A549 (cell line): ENCODE results near the gene CTIF. TPM values are rescaled to one million over a fixed set of nuclear protein-coding genes. Genes with fewer than 3 reads are reported as not detected.

Experiments
- ATAC-seq, 2 experiments: fragments of 200-7000 bp in 1 of 2; fragments of >200 bp in 1 of 2; cut with Nextera tagmentation in 1 of 2; cut with Tn5 transposase in 1 of 2; 3 replicates each; pipeline versions ENCODE4 v1.8.0 to v1.9.1; 2018 to 2020; ENCODE audit warnings: mild to moderate bottlenecking in 1 of 2, moderate library complexity in 1 of 2
- CTCF ChIA-PET: fragments of 300-600 bp; sonication (Branson Sonifier 250); formaldehyde crosslinking; extraction: SDS; loops from one replicate; lab custom pipeline; 2021; ENCODE audit warnings: antibody characterized with exemption, inconsistent platforms; lab: Yijun Ruan, JAX
- POLR2A ChIA-PET: fragments of 350-600 bp; formaldehyde crosslinking; extraction: SDS; loops from one replicate; lab custom pipeline; 2021; ENCODE audit warnings: antibody characterized with exemption, inconsistent platforms; lab: Yijun Ruan, JAX
- DNase-seq, 2 experiments: peaks; one replicate each; pipeline versions ENCODE4 v3.0.0 to v3.0.0-alpha.2; 2011 to 2016; ENCODE audit warnings: low read depth in 1 of 2, low spot score in 1 of 2
- FAIRE-seq: peaks from 2 replicates; lab custom pipeline; 2011; peaks lifted over from hg19 to GRCh38; lab: Jason Lieb, UNC
- H3K27ac ChIP-seq, 2 experiments: fragments of >200 bp; sonication (Bioruptor Twin); formaldehyde crosslinking; 3 replicates each; pipeline ENCODE4 v1.5.1; 2016 to 2017
- H3K4me1 ChIP-seq: fragments of >200 bp; sonication (Bioruptor Twin); formaldehyde crosslinking; 3 replicates; pipeline ENCODE4 v1.6.1; 2016
- H3K4me2 ChIP-seq: fragments of >200 bp; sonication (Bioruptor Twin); formaldehyde crosslinking; 3 replicates; pipeline ENCODE4 v1.6.1; 2016
- H3K4me3 ChIP-seq: fragments of >200 bp; sonication (Bioruptor Twin); formaldehyde crosslinking; 3 replicates; pipeline ENCODE4 v1.5.1; 2016
- H3K9me3 ChIP-seq: fragments of >200 bp; sonication (Bioruptor Twin); formaldehyde crosslinking; 3 replicates; pipeline ENCODE4 v1.6.1; 2016
- CBX2 ChIP-seq: fragments of 200-600 bp; sonication (generic); IDR thresholded peaks from 2 replicates; pipeline ENCODE4 v1.6.1; 2016; ENCODE audit warnings: low read depth, mild to moderate bottlenecking, borderline replicate concordance
- CHD4 ChIP-seq: fragments of 200-600 bp; sonication (generic); IDR thresholded peaks from 2 replicates; pipeline ENCODE4 v1.6.1; 2016; ENCODE audit warnings: antibody characterized with exemption, mild to moderate bottlenecking, borderline replicate concordance
- HEYL ChIP-seq: fragments of 250-450 bp; sonication (Bioruptor Pico); IDR thresholded peaks from 2 replicates; pipeline ENCODE4 v1.8.0; 2021; ENCODE audit warnings: mild to moderate bottlenecking, moderate library complexity
- HOXB5 ChIP-seq: fragments of 250-450 bp; sonication (Bioruptor Pico); IDR thresholded peaks from 2 replicates; pipeline ENCODE4 v1.5.0; 2020; ENCODE audit warnings: mild to moderate bottlenecking, moderate library complexity
- JUNB ChIP-seq: fragments of >200 bp; sonication (Bioruptor Twin); formaldehyde crosslinking; IDR thresholded peaks from 2 replicates; pipeline ENCODE4 v1.6.1; 2016
- KDM5A ChIP-seq: fragments of 200-600 bp; sonication (generic); IDR thresholded peaks from 2 replicates; pipeline ENCODE4 v1.6.1; 2016; ENCODE audit warnings: antibody characterized with exemption, mild to moderate bottlenecking
- MAFK ChIP-seq: fragments of 450-650 bp; IDR thresholded peaks from 2 replicates; pipeline ENCODE4 v1.6.1; 2014; ENCODE audit not compliant: partially characterized antibody
- PHF8 ChIP-seq: fragments of 200-600 bp; sonication (generic); IDR thresholded peaks from 2 replicates; pipeline ENCODE4 v1.6.1; 2016; ENCODE audit warnings: low read depth, mild to moderate bottlenecking, antibody characterized with exemption, moderate library complexity, borderline replicate concordance
- POLR2AphosphoS2 ChIP-seq: conservative IDR thresholded peaks from 2 replicates; pipeline ENCODE4 v1.6.1; 2012; ENCODE audit warnings: low read length, improper control_type of control experiment, inconsistent platforms
- RAD21 ChIP-seq, 2 experiments: fragments of >200 bp in 1 of 2; sonication (Bioruptor Twin) in 1 of 2; formaldehyde crosslinking in 1 of 2; IDR thresholded peaks in 1 of 2; conservative IDR thresholded peaks in 1 of 2; 2 replicates in 1 of 2; 3 replicates in 1 of 2; pipeline ENCODE4 v1.6.1; 2012 to 2018; ENCODE audit warnings: inconsistent platforms in 1 of 2
- REST ChIP-seq: fragments of 200-600 bp; sonication (generic); IDR thresholded peaks from 2 replicates; pipeline ENCODE4 v1.6.1; 2016; ENCODE audit warnings: antibody characterized with exemption, mild to moderate bottlenecking, moderate library complexity
- SMC3 ChIP-seq: fragments of >200 bp; sonication (Bioruptor Twin); formaldehyde crosslinking; IDR thresholded peaks from 3 replicates; pipeline ENCODE4 v1.6.1; 2018; ENCODE audit warnings: inconsistent platforms
- ZC3H11A ChIP-seq: fragments of 450-650 bp; IDR thresholded peaks from 2 replicates; pipeline ENCODE4 v1.6.1; 2014; ENCODE audit warnings: antibody characterized with exemption, mild to moderate bottlenecking
- ZFP36 ChIP-seq: fragments of 450-650 bp; IDR thresholded peaks from 2 replicates; pipeline ENCODE4 v1.6.1; 2014; ENCODE audit warnings: borderline replicate concordance; ENCODE audit not compliant: partially characterized antibody
- WGBS: methylation state at CpG from one replicate; pipeline ENCODE4 v1.1.6; 2017; ENCODE audit errors: missing lambda C conversion rate; 5-methylcytosine and 5-hydroxymethylcytosine counted together
- polyA plus RNA-seq, 4 experiments: library from polyadenylated mRNA; depleted of rRNA in 3 of 4; stranded (reverse); fragments of >200 nt; fragmentation: RNase III in 1 of 4; extraction: RNeasy Plus Mini Kit Qiagen cat#74134 plus additional on column Dnase treatment in 1 of 4; gene quantifications; 2 replicates in 3 of 4; 3 replicates in 1 of 4; pipeline ENCODE4 v1.2.3, GENCODE V29; 2011 to 2017
- TF ChIP-seq, protein P1 (sequence below): fragments of >200 bp; sonication (Bioruptor Twin); formaldehyde crosslinking; IDR thresholded peaks from 3 replicates; pipeline ENCODE4 v1.5.1; 2016
- TF ChIP-seq, protein P2 (sequence below): IDR thresholded peaks from 2 replicates; pipeline ENCODE4 v1.6.1; 2012

Gene CTIF
- polyA plus RNA-seq, 2 of the 4 experiments (the other 2 are of a cell fraction), result 17.0 to 24.7 TPM

DNA sequence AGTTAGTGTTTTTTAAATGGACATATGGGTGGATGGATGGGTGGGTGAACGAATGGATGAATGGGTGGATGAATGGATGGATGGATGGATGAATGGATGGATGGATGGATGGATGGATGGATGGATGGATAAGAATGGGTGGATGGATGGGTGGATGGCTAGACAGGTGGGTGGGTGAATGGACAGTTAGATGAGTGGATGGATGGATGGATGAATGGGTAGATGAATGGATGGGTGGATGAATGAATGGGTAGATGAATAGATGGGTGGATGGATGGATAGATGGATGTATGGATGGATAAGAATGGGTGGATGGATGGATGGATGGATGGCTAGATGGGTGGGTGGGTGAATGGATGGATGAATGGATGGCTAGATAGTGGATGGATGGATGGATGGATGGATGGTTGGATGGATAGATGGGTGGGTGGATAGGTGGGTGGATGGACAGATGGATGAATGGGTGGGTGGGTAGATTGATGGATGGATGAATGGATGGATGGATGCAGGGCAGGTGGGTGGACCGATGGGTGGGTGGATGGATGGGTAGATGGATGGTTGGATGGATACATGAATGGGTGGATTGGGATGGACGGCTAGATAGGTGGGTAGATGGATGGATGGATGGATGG, 64.0 kb downstream of the CTIF start:
- CTCF ChIA-PET, result interaction anchor here (1.0 to 3.2 kb wide), 2 partner anchors 127 kb away, joined by 3 to 16 read pairs; no protein-coding TSS in a partner anchor
- Histone ChIP-seq H3K4me3 (no peak overlapping the region), H3K4me1 (peaks cover 7% of the 10 kb centered on the region; the same call in 1 of the 3 replicates), H3K9me3 (no peaks in the 10 kb centered on the region), H3K4me2 (no peak overlapping the region), H3K27ac (no peak overlapping the region)
- 64% methylated on average over 3 of the region's 3 CpGs for WGBS
- POLR2A ChIA-PET, result no interaction called here
- ATAC-seq (no peak), FAIRE-seq (no peak), DNase-seq (no peak)
- TF ChIP-seq SMC3 (no peak), POLR2AphosphoS2 (no peak), KDM5A (no peak)

DNA sequence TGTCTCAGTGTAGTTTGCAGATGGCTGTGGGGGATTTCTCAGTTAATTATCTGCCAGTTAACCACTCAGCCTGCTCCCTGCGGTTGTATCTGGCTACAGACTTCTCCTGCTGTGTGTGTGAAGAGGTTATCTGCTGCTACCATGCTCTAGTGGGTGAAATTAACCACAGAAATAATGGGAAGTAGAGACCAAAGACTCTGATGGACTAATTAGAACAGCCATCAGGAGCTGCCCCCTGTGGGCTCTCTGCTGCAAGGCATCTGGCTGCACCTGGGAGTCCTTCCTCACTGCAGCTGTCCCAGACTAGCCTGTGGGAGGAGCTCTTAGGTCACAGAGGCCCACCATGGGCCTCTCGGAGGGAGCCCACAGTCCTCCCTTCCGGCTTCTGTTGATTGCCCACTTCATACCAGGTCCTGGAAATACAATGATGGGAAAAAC, 66.6 kb downstream of the CTIF start:
- POLR2A ChIA-PET, result no interaction called here
- no peak for FAIRE-seq
- 52% methylated on average over 3 of the region's 3 CpGs for WGBS
- DNase-seq, result peak in 1 of 2 experiments; percentile 49
- peak overlapping the region in 1 of 2 experiments; percentile 25; a peak in 1 of 6 replicates for H3K27ac ChIP-seq
- H3K4me1 ChIP-seq, result peaks cover 7% of the 10 kb centered on the region; the same call in 1 of the 3 replicates
- H3K9me3 ChIP-seq, result no peaks in the 10 kb centered on the region
- H3K4me3 ChIP-seq, result no peak overlapping the region
- ATAC-seq, result peak; percentile 85 to 94; a peak in 5 of 6 replicates
- H3K4me2 ChIP-seq, result no peak overlapping the region
- CTCF ChIA-PET, result interaction anchor here (0.7 to 3.2 kb wide), 7 partner anchors 12 to 130 kb away, joined by 3 to 16 read pairs (median 5); no protein-coding TSS in a partner anchor
- peak; percentile 56 to 59 for TF ChIP-seq RAD21 (conservative IDR thresholded peaks at IDR 0.05 in 1 of 2, IDR thresholded peaks at IDR 0.05 in 1 of 2)
- no peak for TF ChIP-seq REST
- no peak for TF ChIP-seq HOXB5 (CRISPR knock-in tag)
- no peak for TF ChIP-seq JUNB
- no peak for TF ChIP-seq CHD4
- TF ChIP-seq SMC3, result peak; percentile 44; the same call in 2 of the 3 replicates
- TF ChIP-seq ZC3H11A, result no peak
- TF ChIP-seq, protein P1, sequence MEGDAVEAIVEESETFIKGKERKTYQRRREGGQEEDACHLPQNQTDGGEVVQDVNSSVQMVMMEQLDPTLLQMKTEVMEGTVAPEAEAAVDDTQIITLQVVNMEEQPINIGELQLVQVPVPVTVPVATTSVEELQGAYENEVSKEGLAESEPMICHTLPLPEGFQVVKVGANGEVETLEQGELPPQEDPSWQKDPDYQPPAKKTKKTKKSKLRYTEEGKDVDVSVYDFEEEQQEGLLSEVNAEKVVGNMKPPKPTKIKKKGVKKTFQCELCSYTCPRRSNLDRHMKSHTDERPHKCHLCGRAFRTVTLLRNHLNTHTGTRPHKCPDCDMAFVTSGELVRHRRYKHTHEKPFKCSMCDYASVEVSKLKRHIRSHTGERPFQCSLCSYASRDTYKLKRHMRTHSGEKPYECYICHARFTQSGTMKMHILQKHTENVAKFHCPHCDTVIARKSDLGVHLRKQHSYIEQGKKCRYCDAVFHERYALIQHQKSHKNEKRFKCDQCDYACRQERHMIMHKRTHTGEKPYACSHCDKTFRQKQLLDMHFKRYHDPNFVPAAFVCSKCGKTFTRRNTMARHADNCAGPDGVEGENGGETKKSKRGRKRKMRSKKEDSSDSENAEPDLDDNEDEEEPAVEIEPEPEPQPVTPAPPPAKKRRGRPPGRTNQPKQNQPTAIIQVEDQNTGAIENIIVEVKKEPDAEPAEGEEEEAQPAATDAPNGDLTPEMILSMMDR, result peak; percentile 42
- TF ChIP-seq PHF8, result no peak
- TF ChIP-seq ZFP36, result no peak
- no peak for TF ChIP-seq MAFK
- TF ChIP-seq CBX2, result no peak
- TF ChIP-seq, protein P2, sequence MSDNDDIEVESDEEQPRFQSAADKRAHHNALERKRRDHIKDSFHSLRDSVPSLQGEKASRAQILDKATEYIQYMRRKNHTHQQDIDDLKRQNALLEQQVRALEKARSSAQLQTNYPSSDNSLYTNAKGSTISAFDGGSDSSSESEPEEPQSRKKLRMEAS, result no peak
- TF ChIP-seq HEYL (CRISPR knock-in tag), result no peak
